Hematopoietic multipotent progenitor cell treated with erythropoietin and hydrocortisone succinate and interleukin-3 and kit ligand, for 8 days (in vitro differentiated cells): Measurements from ENCODE around the gene DAB2IP.

Source experiments
- DNase-seq: peaks from one replicate; pipeline ENCODE4 v3.0.0-alpha.2; 2015

DAB2IP gene

DNA sequence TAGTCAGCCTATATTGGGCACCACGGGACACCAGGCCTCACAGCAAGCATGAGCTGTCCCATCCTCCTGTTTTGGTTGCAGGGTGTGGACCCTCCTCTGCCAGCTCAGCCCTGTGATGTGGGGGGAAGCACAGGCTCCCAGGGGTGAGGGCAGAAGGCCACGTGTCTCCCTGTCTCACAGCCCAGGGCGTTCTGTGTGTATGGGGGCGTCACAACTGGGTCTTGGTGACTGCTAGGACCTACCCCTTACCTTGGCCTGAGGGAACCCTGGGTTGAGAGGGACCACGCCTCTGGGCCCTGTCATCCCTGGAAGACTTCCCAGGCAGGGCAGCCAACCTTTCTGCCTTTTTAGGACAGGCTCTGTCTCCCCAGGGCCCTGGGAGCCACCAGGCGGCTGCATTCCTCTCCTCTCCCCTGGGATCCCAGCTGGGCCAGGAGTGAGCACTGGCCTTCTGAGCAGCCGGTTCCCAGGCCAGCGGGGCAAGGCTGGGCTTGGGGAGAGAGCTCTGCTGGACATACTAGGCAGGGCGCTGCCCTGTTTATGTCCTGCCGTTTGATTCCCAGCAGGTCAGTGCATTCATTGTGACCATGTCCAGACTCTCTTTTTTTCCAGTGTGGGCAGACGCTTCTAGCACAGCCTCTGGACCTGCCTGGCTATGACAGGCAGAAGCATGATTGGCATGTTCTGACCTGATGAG is 97.4 kb downstream of the DAB2IP start:
- no peak for DNase-seq

DNA sequence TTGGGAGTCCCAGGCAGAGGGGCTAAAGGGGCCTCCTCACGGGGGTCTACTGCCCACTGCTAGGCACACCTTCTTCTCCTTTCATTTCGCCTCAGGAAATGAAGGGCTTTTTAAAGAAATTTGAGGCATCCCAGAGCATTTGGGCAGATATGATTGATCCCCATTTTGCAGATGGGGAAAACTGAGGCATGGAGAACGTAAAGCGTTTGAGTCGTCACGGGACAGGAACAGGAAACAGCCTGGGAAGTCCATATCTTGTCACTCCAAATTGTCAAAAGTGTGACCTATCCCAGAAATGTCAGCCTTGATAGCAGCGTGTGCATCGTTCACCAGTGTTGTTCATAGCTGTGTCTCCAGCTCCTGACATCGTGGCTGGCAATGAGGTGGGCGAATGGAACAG is 98.2 kb downstream of the DAB2IP start:
- no peak for DNase-seq

DNA sequence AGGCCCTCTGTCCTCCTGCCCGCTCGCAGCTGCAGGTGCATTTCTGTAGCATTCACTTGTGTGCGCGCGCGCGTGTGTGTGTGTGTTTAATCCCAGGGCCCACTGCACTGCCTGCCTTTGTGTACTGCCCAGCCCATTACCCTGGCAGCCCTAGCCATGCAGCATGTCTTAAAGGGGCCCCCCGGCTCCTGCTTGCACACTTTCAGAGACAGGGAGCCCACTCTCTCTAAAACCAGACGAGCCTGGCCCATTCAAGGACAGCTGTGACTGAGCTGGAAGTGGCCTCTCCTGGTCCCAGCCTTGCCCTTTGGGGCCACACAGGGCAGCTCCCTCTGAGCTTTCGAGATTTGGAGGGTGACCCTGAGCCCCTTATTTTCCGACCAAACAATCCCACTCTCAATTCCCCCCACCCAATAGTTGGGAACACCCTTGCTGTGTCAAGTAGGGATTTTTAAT is 98.9 kb downstream of the DAB2IP start:
- no peak for DNase-seq

DNA sequence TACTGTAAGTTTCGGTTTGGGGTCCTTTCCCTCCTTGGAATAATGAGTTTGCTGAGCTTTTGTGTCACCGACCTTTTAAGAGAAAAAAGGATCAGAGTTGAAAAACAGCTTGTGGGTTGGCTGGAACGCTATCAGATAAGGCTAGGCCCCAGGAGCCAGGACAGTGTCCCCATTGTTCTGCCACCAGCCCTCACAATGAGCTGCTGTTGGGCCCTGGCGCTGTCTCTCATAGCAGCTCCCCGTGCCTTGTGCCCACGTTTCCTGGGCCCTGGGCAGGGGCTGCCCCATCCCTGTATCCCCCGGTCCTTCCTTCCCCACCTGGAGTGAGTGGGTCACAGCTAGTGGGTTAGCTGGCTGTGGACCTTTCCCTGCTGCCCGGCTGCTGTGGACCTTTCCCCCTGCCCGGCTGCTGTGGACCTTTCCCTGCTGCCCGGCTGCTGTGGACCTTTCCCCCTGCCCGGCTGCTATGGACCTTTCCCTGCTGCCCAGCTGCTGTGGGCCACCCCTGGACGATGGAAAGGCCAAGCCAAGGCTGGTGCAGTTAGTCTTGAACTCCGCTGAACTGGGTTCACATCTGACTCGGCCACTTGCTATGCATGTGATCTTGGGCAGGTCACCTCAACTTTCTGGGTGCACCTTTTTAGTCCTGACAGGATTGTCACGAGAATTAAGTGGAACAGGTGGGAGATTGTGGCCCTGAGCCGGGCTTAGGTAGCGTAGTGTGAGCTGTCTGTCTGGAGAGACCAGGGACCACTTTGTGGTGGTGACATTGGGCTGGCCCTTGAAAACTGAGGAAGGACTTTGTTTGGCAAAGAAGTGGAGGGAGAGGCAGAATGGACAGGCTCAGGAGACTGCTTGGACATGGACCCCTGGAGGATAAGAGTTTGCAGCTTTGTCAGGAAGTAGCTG is 99.5 kb downstream of the DAB2IP start:
- DNase-seq, result no peak

DNA sequence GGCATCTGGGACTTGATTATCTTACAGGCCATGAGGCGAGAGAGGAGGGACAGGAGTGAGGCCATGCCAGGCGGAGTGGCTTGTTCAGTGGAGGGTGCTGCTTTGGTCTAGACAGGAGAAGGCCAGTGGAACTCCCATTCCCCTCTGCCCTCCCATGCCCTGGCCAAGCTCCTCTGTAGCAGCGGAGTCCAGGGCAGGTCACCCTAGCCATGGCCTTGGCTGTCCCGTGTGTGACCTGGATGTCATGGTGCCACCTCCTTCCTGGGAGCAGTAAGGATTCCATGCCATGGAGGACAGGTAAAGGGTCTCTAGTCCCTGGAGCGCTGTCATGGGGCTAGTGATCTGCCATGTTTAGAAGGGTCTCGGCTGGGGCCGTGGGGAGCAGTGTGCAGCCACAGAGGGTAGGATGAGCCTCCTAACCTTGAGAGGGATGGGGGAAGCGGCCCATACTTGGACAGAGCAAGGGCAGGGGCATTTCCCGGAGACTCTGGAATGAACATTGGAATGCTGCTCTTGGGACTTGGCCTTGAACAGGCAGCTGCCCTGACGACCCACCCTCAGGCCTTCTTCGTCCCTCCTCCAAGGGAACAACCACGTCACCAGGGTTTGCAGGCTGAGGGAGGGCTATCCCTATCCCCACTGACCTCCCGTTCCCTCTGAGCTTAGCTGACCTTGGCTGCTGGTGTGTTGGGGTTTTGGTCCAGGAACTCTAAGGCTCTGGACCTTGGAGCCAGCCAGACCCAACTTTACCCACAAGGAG is 100.4 kb downstream of the DAB2IP start:
- no peak for DNase-seq

DNA sequence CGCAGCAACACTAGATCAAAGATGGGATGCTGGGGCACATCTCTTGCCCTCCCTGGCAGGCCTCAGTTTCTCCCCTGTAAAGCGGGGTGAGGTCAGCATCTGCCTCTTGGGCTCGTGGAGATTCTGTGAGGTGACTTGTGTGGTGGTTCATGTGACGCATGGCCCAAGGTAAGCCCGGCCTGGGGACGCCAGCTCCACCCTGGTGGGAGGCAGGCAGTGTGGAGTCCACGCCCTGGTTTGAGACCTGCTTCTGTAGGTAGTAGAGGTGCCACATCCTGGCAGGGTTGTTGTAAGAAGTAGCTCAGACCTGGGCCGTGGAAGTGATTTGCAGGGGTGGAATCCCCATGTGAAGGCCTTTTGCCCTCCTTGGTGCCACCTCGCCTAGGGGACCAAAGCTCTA is 101.5 kb downstream of the DAB2IP start:
- no peak for DNase-seq

DNA sequence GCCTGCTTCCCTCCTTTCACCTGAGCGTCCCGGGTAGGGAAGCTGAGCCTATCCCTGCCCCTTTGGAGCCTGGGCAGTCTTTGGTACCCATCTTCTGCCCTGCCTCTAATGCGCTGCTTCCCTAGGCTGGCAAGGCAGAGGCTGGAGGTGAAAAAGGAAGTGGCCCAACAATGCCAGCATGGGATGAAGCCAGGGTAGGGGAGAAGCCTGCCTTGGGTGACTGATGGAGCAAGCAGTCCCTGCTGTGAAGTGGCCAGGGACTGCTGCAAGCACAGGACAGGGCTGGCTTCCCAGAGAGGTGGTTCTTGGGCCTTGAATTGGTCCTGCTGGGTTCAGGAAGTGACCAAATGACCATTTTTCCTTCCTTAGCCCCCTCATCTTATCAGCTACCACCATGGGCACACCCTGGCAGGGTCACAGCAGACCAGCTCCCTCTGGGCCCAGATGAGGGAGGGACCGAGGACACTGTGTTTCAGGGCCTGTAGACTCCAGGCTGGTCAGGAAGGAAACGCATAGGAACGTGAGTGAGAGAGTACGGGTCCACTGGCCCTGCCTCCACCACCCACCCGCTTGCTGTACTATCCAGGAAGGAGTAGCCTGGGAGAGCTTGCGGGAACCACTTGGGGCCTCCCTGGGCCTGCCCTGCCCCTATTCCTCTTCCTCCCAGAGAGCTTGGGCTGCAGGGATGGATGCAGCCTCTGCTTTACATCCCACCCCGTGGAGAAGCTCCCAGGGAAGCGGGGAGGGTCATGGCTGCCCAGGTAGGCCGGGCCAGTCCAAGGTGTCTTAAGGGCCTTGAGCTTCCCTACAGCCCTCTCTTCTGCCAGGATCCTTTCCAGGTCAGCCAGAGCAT is 102.6 kb downstream of the DAB2IP start:
- no peak for DNase-seq

DNA sequence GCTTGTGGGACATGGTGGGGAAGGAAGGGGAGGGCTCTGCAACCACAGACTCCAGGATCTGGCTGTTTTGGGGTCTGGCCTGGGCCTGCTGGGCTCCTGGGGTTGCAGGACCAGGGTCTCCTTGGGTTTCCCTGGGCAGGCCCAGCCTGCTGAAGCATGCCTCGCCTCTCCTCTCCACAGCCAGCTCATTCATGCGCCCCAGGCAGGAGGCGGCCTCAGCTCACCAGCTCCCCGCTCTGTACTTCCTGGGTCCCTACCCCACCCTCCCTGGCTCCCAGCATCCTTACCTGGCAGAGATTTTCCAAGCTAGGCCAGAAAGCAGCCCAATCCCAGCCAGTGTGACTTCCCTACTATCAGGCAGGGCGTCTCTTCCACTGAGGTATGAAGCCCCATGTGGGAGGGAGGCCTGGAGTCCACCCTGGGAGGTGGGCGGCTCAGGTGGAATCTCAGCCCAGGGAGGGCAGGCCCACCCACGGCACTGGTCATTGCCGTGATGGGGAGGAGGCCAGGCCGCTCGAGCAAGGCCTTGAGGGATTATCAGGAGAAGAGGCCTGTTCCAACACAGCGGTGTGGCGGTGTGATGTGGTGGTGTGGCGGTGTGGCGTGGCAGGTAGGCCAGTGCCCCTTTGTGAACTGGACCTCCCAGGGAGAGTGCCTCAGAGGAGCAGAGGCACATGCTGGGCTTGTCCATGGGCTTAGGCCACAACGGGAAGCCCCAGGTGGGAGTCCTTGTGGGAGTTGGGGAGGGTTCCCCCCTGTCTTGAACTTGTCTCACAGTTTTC is 103.4 kb downstream of the DAB2IP start:
- DNase-seq, result no peak

DNA sequence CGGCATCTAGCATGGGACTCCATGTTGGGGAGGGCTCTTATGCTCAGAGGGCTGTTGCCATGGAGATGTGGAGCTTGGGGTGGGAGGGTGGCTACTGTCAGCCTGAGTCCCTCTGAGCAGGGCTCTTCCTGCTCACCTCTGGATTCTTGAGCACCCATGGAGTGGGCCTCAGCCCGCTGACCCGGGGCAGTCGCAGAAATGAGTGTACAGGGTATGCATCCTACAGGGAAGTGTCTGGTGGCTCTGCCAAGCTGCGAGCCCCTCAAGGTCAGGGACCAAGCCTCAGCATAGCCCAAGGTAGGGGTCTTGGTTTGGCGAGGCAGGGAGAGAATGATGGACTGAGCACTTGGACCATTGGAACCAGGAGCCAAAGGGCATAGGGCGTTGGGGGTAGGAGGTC is 104.1 kb downstream of the DAB2IP start:
- no peak for DNase-seq

DNA sequence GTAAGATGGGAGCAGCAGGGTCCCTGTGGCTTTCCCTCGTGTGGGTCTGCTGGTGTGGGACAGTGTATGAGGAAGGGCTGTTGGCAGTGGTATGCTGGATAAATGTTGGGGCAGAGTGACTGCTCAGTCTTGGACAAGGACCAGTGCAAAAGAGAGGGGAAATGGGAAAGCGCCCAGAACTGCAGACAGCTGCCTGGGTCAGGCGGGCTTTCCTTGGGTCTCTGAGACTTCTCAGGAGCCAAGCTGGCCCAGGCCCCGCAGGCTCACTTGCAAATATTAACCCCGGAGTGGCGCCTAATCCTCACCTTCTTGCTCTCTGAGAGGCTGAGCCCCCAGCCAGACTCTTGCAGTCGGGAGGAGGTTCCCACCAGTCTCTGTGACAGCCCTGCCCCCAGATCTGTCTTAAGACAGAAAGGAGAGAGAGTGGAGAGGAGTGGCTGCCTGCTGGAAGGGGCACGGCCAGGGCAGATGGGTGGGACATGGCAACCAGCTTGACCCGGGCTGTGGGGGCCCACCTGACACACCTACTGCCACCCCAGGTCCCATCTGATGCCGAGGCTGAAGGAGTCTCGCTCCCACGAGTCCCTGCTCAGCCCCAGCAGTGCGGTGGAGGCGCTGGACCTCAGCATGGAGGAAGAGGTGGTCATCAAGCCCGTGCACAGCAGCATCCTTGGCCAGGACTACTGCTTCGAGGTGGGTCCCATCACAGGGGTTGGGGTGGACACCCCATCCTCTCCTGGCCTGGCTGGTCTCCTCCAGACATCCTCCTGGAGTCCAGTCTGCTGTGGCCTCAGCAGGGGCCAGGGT is 105.2 kb downstream of the DAB2IP start:
- DNase-seq, result no peak

DNA sequence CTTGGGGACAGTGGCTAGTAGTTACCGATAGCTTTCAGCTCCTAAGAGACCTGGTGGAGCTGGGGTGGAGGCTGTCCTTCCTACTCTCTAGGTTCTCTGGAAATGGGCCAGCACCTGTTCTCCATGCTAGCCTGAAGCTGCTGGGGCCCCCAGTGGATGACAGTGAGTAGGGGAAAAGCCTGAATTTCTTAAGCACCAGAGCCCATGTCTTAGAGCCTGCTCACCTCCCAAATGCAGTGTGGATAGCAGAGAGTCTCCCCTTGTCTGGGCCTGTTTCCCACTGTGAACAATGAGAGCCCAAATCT is 105.8 kb downstream of the DAB2IP start:
- no peak for DNase-seq

DNA sequence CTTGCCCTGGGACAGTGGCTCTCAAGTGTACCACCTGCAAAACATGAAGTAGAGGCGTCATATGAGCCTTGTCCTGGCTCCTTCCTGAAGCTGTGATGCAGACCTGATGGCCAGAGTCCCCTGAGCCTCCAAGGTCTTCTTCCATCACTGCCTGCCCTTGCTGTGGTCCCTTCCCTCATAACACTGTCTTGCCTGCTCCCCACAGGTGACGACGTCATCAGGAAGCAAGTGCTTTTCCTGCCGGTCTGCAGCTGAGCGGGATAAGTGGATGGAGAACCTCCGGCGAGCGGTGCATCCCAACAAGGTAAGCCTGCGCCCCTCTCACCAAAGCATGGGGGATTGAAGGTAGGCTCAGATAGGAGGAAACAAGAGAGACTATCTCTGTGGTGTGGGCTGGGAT is 107.3 kb downstream of the DAB2IP start:
- DNase-seq, result no peak

DNA sequence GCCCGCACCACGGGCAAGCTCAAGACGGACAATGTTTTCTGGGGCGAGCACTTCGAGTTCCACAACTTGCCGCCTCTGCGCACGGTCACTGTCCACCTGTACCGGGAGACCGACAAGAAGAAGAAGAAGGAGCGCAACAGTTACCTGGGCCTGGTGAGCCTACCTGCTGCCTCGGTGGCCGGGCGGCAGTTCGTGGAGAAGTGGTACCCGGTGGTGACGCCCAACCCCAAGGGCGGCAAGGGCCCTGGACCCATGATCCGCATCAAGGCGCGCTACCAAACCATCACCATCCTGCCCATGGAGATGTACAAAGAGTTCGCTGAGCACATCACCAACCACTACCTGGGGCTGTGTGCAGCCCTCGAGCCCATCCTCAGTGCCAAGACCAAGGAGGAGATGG is 108.6 kb downstream of the DAB2IP start:
- DNase-seq, result no peak

DNA sequence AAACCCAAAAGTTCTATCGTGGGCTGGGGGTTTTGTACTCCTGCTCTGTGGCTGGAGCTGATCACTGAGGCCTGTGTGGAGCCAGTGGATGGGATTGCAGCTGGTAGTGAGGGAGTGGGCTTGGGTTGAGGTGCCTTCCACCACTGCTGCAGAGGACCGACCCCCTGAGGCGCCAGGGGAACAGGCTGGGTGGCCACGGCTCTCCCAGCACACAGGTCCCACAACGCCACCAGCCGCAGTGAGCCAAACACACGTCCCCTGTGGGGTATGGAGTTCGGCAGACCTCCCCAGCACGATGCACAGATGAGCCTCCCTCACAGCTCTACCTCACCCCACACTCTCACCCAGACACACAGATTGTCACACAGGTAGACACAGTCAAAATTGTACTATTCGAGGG is 109.1 kb downstream of the DAB2IP start:
- no peak for DNase-seq

DNA sequence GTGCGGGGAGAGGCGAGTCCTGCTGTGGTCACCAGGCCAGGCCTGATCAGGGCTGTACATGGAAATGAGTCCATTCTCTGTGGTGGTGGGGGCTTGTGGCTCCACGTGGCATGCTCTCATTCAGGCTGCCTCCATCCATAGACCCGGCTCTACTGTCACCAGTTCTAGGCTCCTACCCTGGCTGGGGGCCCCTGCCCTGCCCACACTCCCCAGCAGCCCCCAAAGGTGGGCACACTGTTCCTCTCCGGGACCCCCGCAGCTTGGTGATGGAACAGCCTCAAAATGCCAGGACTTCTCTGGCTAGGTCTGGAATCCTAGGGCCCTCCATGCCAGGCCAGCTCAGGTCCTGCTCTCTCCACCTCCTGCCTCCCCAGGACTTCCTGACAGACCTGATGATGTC is 111.7 kb downstream of the DAB2IP start:
- DNase-seq, result no peak

DNA sequence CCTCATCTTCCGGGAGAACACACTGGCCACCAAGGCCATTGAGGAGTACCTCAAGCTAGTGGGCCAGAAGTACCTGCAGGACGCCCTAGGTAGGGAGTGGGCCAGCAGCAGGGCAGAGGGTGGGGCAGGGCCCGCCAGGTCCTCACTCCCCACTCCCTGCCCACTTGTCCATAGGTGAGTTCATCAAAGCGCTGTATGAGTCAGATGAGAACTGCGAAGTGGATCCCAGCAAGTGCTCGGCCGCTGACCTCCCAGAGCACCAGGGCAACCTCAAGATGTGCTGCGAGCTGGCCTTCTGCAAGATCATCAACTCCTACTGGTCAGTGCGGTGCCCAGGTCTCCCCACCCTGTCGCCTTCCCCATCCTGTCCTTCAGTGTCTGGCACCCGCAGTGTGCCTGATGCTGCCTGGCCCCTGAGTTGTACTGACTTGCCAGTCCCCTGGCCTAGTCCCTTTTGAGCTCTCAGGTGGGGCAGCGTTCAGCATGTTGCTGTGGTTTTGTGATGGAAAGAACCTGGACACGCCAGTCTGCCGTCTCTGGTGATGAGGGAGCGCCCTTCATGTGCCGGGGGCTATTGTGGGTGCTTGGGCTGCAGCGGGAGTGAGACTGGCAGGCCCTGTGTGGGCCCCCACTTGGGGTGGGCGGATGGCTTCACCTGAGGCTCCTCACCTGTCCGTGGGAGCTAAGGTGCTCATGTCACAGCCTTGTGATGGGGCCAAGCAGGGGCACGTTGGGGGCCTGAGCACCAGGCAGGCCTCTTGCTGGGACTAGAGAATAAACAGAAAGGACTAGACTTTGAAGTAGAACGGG is 112.3 kb downstream of the DAB2IP start:
- DNase-seq, result no peak

DNA sequence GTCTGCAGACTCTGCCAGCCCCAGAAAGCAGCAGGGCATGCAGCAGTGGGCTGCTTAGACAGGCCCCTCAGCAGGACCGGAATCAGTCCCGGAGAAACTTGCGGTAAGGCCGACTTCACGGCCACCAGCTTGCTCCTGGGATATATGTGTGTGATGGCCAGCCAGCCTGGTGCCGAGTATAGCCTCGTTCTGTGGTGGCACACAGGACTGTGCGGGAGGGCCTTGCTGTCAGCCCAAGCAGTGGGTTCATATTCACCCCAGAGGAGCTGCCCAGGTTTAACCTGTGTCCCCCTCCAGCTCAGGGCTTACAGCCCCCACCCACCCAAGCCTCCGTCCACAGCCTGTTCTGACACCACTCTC is 112.9 kb downstream of the DAB2IP start:
- no peak for DNase-seq

DNA sequence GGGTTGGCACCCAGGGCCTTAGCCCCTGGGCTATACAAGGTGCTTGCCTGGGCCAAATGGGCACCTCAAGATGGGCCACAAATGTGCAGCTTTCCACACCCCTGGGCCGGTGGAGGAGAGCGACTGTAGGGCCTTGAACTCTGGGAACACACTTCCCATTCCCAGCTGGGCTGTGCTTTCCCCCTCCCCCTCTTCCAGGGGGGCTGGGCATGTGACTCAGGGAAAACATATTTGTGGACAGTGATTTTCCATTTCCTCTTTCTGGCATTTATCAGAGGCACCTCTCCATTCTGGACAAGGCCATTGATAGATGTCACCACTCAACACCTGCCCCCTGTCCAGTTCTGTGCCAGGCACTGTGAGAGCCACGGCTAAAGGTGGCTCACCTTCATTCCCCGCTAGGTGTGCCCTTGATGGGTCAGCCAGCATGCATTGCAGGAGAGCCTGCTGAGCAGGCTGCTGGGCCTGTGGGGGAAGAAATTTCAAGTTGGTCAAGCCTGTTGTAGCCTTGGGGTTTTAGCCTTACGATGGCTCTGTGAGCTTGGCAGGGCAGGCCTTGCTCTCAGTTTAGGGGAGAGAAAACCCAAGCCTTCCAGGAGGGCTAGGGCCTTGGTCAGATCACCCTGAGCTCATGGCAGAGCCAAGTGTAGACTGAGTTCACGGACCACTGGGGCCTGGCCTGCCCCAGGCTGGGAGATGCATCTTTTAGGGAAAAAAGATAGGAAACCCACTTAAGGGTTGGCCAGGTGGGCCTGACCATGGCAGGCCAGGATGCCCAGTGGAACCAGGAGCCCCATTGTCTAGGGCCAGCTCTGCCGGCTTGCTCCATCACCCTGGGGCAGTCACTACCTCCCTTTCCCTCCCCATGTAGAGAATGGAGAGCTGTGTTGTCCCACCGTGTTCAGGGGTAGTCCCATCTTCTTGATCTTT is 113.9 kb downstream of the DAB2IP start:
- DNase-seq, result no peak

DNA sequence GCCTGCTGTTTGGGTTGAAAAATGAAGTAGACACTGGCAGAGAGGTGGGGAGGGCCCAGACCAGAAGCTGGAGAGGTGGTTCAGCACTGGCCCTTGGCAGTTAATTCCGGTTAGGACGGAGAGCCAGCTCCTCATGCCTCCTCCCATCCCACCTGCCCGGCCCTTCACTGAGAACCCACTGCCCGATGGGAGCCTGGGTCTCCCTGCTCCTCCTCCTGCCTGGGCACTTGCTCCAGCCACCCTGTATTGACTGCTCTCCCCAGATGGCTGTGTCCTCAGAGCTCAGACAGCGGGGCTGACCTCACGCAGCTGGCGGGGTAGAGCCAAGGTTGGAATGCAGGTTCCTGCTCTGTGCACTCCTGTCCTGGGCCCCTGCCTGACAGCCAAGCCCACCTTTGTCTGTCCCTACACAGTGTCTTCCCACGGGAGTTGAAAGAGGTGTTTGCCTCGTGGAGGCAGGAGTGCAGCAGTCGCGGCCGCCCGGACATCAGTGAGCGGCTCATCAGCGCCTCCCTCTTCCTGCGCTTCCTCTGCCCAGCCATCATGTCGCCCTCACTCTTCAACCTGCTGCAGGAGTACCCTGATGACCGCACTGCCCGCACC is 114.7 kb downstream of the DAB2IP start:
- DNase-seq, result no peak
